ENCODE measurements around the gene UACA. TPM values are rescaled to one million over a fixed set of nuclear protein-coding genes. Genes with fewer than 3 reads are reported as not detected.

UACA gene, protein sequence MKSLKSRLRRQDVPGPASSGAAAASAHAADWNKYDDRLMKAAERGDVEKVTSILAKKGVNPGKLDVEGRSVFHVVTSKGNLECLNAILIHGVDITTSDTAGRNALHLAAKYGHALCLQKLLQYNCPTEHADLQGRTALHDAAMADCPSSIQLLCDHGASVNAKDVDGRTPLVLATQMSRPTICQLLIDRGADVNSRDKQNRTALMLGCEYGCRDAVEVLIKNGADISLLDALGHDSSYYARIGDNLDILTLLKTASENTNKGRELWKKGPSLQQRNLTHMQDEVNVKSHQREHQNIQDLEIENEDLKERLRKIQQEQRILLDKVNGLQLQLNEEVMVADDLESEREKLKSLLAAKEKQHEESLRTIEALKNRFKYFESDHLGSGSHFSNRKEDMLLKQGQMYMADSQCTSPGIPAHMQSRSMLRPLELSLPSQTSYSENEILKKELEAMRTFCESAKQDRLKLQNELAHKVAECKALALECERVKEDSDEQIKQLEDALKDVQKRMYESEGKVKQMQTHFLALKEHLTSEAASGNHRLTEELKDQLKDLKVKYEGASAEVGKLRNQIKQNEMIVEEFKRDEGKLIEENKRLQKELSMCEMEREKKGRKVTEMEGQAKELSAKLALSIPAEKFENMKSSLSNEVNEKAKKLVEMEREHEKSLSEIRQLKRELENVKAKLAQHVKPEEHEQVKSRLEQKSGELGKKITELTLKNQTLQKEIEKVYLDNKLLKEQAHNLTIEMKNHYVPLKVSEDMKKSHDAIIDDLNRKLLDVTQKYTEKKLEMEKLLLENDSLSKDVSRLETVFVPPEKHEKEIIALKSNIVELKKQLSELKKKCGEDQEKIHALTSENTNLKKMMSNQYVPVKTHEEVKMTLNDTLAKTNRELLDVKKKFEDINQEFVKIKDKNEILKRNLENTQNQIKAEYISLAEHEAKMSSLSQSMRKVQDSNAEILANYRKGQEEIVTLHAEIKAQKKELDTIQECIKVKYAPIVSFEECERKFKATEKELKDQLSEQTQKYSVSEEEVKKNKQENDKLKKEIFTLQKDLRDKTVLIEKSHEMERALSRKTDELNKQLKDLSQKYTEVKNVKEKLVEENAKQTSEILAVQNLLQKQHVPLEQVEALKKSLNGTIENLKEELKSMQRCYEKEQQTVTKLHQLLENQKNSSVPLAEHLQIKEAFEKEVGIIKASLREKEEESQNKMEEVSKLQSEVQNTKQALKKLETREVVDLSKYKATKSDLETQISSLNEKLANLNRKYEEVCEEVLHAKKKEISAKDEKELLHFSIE (N-terminal part only)
- total RNA-seq (2021; fragmentation: NEBNext Ultra II Directional; extraction: Animal tissue kit (Norgen Biotek cat#: 25700)): 34.4 and 38.9 TPM in 2 replicates
- 21.1 and 28.6 TPM in 2 replicates for polyA plus RNA-seq (2011; rRNA removed)
- 18.7 TPM for polyA plus RNA-seq (2011; cell fraction: cytosol; rRNA removed)
- polyA plus RNA-seq (2011; cell fraction: nucleus; rRNA removed): 57.3 TPM
- polyA plus RNA-seq (2012, experiment 1 of 2): 35.2 to 47.3 TPM (median 39.4 TPM) in 4 replicates
- 0.59 TPM for polyA plus RNA-seq (2012, experiment 2 of 2)
- 35.4 TPM for polyA plus RNA-seq (2013, experiment 1 of 2)
- 39.7 TPM for polyA plus RNA-seq (2013, experiment 2 of 2)
- 129 and 134 TPM in 2 replicates for polyA minus RNA-seq (2011; rRNA and poly(A)+ RNA removed)
- 33.8 TPM for polyA minus RNA-seq (2011; cell fraction: cytosol; rRNA and poly(A)+ RNA removed)
- 83.7 TPM for polyA minus RNA-seq (2011; cell fraction: nucleus; rRNA and poly(A)+ RNA removed)
- long read RNA-seq, experiment 1, partial matches to known transcripts: 4 of 9 reads
- long read RNA-seq, experiment 1, other reads (novel, unspliced or antisense): 5 of 9 reads
- long read RNA-seq, experiment 2, partial matches to known transcripts: 1 of 4 reads
- long read RNA-seq, experiment 2, other reads (novel, unspliced or antisense): 2 of 4 reads

DNA sequence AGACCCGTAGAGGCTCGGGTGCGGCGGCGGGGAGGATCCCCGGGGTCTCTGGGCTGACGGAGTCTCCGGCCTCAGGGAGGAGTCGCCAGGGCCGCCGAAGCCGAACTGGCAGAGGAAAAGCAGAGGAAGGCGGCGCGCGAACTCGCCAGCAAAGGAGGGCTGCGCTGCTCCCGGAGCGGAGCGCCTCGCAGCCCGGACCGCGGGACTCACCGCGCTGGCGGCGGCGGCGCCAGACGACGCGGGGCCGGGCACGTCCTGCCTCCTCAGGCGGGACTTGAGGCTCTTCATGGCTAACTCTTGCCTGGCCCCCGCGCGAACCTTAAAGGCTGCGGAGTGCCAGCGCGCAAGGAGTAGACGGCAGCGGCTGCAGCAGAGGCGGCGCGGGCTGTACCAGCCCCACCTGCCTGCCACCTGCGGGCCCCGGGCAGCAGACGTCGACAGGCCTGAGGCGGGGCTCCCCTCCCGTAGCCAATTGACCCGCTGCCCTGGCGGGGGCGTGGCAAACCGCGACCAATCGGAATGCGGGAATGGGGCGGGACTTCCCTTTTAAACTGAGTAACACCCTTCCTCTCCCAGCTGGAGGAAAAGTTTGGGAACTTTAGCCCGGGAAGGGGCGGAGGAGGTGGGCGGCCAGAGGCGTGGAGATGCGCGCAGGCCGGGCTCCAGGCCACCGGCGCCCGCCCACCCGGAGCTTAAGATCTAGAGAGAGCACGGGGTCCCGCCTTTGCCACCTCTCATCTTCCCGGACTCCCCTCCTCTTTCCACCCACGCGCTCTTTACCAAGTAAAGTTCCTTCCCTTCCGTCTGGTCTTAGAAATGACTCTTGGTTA lies at the start of gene UACA:
Gene UACA, minus strand, starts transcription at position 439 of the 830 bp plus-strand sequence. Its CDS starts 151 bp downstream, at position 288.
- H2AFZ ChIP-seq (ENCODE audit: low read length): peak within 1 kb of the TSS; percentile 75
- H3K27ac ChIP-seq (ENCODE audit: low read depth, low read length): no peak within 1 kb of the TSS; the same call in 1 of the 2 replicates
- 0 out of 2 replicates have a peak within 1 kb of the TSS, but pooled peaks have one; percentile 31 for H2BK15ac ChIP-seq (ENCODE audit: low read length)
- no peaks in the 10 kb centered on the region for H3K27me3 ChIP-seq (replicated peaks in 1 of 4; ENCODE audit: control insufficient read depth in 3 of 4, extremely low read depth in 1 of 4, insufficient read depth in 3 of 4, low read length in 3 of 4)
- H3K9me3 ChIP-seq (ENCODE audit: insufficient read depth in 2 of 2, low read depth in 1 of 2, low read length in 1 of 2): no peaks in the 10 kb centered on the region
- no peak within 1 kb of the TSS for H2AK5ac ChIP-seq (ENCODE audit: low read depth, low read length)
- 1% methylated on average over 62 of the region's 79 CpGs; no CpG with 5 or more reads in 1 of the 2 experiments for WGBS, 2 experiments (ENCODE audit: extremely low coverage in 1 of 2, insufficient coverage in 1 of 2, insufficient read length in 1 of 2, insufficient replicate concordance in 2 of 2, low coverage in 1 of 2, low lambda C conversion rate in 2 of 2, missing lambda C conversion rate in 1 of 2)
- no peaks in the 10 kb centered on the region for H3K79me1 ChIP-seq (ENCODE audit: low read depth, low read length)
- H3K23me2 ChIP-seq (ENCODE audit: low read depth, low read length): peaks cover 5% of the 10 kb centered on the region; the same call in 1 of the 2 replicates
- no peak within 1 kb of the TSS for H2BK12ac ChIP-seq (ENCODE audit: low read depth, low read length)
- H4K91ac ChIP-seq (replicated peaks; ENCODE audit: insufficient read length, low read length): no peak within 1 kb of the TSS
- peaks cover 0 to 12% of the 10 kb centered on the region in 2 experiments; a peak in 2 of 4 replicates for H3K79me2 ChIP-seq (ENCODE audit: control insufficient read depth in 1 of 2, insufficient read depth in 2 of 2, low read length in 2 of 2)
- H3K18ac ChIP-seq (ENCODE audit: extremely low read depth, low read length): peak within 1 kb of the TSS; percentile 53
- H3K36me3 ChIP-seq (ENCODE audit: control insufficient read depth in 2 of 4, insufficient read depth in 4 of 4, low read length in 3 of 4): no peaks in the 10 kb centered on the region
- H3K23ac ChIP-seq (ENCODE audit: insufficient read length): no peak within 1 kb of the TSS
- H3K4ac ChIP-seq (replicated peaks; ENCODE audit: insufficient read length, low read depth, low read length): no peak within 1 kb of the TSS
- POLR2A ChIA-PET (ENCODE audit: partially characterized antibody): interaction anchor here (0.5 to 1.0 kb wide), 4 partner anchors 10 to 80 kb away, joined by 3 read pairs; no protein-coding TSS in a partner anchor
- H3K4me3 ChIP-seq (ENCODE audit: extremely low read depth in 1 of 4, insufficient read depth in 2 of 4, low read depth in 3 of 4, low read length in 4 of 4): peak within 1 kb of the TSS; percentile 74 to 84 (median 80)
- peak within 1 kb of the TSS; percentile 64 for H4K5ac ChIP-seq (ENCODE audit: insufficient read length, low read depth, low read length)
- peaks cover 0 to 3% (median 2%) of the 10 kb centered on the region in 4 experiments; a peak in 6 of 7 replicates for H3K4me1 ChIP-seq (replicated peaks in 1 of 4; ENCODE audit: control insufficient read depth in 3 of 4, insufficient read depth in 4 of 4, low read length in 3 of 4)
- DNase-seq (ENCODE audit: low read depth in 1 of 2, low spot score in 2 of 2) (peak; percentile 95 to 99), FAIRE-seq (peak; percentile 60)
- no peak within 1 kb of the TSS for H3K14ac ChIP-seq (ENCODE audit: insufficient read length)
- H4K8ac ChIP-seq (ENCODE audit: extremely low read depth, insufficient read depth, low read length): peak within 1 kb of the TSS; percentile 20; the same call in 1 of the 2 replicates
- CTCF ChIA-PET (ENCODE audit: partially characterized antibody): no interaction called here
- H3K4me2 ChIP-seq (ENCODE audit: insufficient read depth in 1 of 2, low read depth in 2 of 2, low read length in 2 of 2): peak within 1 kb of the TSS; percentile 84 to 85
- peak within 1 kb of the TSS; percentile 52 to 59 (median 54) for H3K9ac ChIP-seq (replicated peaks in 1 of 4; ENCODE audit: extremely low read depth in 1 of 4, low read depth in 3 of 4, low read length in 3 of 4)
- peak within 1 kb of the TSS; percentile 6; the same call in 1 of the 2 replicates for H2BK5ac ChIP-seq (ENCODE audit: low read depth, low read length)
- H2BK120ac ChIP-seq (replicated peaks; ENCODE audit: low read depth, low read length): no peak within 1 kb of the TSS
- peak within 1 kb of the TSS; percentile 42 for H3K56ac ChIP-seq (replicated peaks; ENCODE audit: insufficient read length, low read depth, low read length)
- H4K20me1 ChIP-seq (replicated peaks in 1 of 2; ENCODE audit: control insufficient read depth in 1 of 2, insufficient read depth in 2 of 2, low read length in 2 of 2): no peaks in the 10 kb centered on the region
- no peak within 1 kb of the TSS for H2BK20ac ChIP-seq (ENCODE audit: low read length)
- TF ChIP-seq SP2 (IDR thresholded peaks at IDR 0.05; ENCODE audit: low read length) (peak; percentile 45; the same call in 1 of the 2 replicates), PHF8 (conservative IDR thresholded peaks at IDR 0.05; ENCODE audit: low read depth, low read length) (peak; percentile 77), CREB1 (IDR thresholded peaks at IDR 0.05) (peak; percentile 65)
